ENCODE data around the gene VTCN1.
"Not testable (repeated sequence)": the region's sequence is repeated elsewhere in the genome, so short reads cannot be mapped to it uniquely, and the experiment has no call there.

Gene VTCN1

DNA sequence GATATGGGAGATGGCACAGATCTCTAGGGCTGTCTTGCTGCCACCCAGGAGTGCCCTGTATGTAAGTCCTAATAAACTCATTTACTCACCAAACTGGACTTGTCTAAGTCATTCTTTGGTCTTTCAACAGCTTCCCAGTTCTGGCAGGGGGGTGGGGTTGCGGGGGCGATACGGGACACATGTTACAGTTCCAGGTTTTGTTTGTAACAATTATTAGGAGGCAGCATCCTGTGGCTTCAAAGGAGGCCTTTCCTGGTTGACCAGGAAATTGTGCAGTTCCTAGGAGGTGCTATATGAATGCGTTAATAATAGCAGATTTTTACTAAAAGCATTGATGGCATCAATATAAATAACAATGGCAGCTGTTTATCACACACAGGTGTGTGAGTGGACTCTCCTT, 46.5 kb downstream of the VTCN1 start:
- H3K36me3 Mint-ChIP-seq (ENCODE audit: low read depth), result no peaks in the 10 kb centered on the region
- no peak overlapping the region for H3K4me3 Mint-ChIP-seq

DNA sequence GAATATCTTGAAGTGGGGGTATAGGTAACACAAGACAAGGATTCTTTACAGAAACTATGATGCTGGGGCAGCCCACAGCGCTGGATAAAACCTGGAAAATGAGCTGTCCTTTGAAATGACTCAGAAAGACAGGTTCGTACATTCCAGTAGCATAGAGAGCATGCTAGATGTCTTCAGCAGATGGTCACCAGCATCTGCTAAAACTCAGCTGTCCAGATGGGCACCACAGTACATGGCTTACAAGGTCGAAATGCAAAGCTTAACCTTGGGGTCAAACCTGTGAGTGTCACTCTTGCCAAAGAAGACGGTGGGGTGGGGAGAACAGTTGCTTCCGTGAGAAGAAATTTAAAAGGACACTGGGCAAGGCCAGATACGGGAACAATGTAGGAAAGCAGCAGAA, 47.9 kb downstream of the VTCN1 start:
- Mint-ChIP-seq H3K36me3 (ENCODE audit: low read depth) (no peaks in the 10 kb centered on the region), H3K4me1 (ENCODE audit: low read depth) (no peaks in the 10 kb centered on the region), H3K27me3 (peaks cover 22% of the 10 kb centered on the region), H3K27ac (no peak overlapping the region), H3K4me3 (no peak overlapping the region), H3K9me3 (no peaks in the 10 kb centered on the region)
- no peak for DNase-seq

More for the DNA sequence above, 46.5 kb downstream of the VTCN1 start:
- no peak for DNase-seq
- H3K4me1 Mint-ChIP-seq (ENCODE audit: low read depth), result no peaks in the 10 kb centered on the region
- H3K27me3 Mint-ChIP-seq, result peaks cover 19% of the 10 kb centered on the region
- H3K9me3 Mint-ChIP-seq, result no peaks in the 10 kb centered on the region
- no peak overlapping the region for H3K27ac Mint-ChIP-seq

DNA sequence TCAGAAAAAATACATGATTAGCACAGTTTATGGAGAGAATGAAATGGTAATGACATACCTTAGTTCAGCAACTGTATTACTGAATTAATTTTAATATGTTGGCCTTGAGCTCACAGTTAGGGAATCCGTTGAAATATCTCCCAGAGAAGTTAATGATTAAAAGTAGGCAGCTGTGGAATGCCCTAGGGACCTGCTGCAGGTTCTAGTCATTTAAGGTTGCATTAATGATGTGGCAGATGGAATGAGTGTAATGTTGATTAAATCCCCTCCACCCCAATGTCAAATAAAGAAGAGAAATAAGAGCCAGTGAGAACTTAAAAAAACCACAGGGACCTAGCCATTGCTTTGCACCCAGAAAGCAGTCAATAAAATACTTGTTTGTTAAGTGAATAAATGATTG, 48.8 kb downstream of the VTCN1 start:
- peaks cover 19% of the 10 kb centered on the region for H3K27me3 Mint-ChIP-seq
- H3K4me3 Mint-ChIP-seq, result no peak overlapping the region
- DNase-seq, result no peak
- H3K27ac Mint-ChIP-seq, result no peak overlapping the region
- no peaks in the 10 kb centered on the region for H3K36me3 Mint-ChIP-seq (ENCODE audit: low read depth)
- no peaks in the 10 kb centered on the region for H3K4me1 Mint-ChIP-seq (ENCODE audit: low read depth)
- H3K9me3 Mint-ChIP-seq, result no peaks in the 10 kb centered on the region

DNA sequence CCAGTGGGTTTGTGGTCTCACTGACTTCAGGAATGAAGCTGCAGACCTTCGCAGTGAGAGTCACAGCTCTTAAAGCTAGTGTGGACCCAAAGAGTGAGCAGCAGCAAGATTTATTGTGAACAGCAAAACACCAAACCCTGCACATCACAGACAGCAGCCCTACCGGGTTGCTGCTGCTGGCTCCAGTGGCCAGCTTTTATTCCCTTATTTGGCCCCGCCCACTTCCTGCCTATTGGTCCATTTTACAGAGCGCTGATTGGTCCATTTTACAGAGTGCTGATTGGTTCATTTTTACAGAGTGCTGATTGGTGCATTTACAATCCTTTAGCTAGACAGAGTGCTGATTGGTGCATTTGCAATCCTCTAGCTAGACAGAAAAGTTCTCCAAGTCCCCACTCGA, 59.4 kb downstream of the VTCN1 start:
- not testable (repeated sequence) for H3K4me1 Mint-ChIP-seq (ENCODE audit: low read depth); H3K36me3 Mint-ChIP-seq (ENCODE audit: low read depth); H3K9me3 Mint-ChIP-seq; H3K27ac Mint-ChIP-seq; H3K4me3 Mint-ChIP-seq; DNase-seq; H3K27me3 Mint-ChIP-seq

DNA sequence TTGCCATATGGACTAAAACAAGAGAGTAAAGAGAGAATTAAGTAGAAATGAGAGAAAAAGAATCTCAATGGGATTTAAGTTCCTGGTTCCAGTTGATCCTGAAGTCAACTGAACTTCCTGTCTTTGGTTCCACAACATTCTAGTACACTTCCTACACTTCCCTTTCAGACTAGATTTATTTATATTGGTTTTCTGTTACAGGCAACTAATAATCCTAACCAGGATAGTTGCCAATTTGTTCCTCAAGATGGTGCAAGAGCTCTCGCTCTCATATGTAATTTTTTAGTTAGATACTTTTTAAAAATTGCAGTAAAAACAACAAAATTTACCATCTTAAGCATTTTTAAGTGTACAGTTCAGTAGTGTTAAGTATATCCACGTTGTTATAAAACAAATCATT, 60.4 kb downstream of the VTCN1 start:
- no peaks in the 10 kb centered on the region for H3K36me3 Mint-ChIP-seq (ENCODE audit: low read depth)
- H3K27ac Mint-ChIP-seq, result no peak overlapping the region
- H3K4me1 Mint-ChIP-seq (ENCODE audit: low read depth), result no peaks in the 10 kb centered on the region
- no peaks in the 10 kb centered on the region for H3K9me3 Mint-ChIP-seq
- H3K27me3 Mint-ChIP-seq, result peaks cover 8% of the 10 kb centered on the region
- no peak overlapping the region for H3K4me3 Mint-ChIP-seq
- no peak for DNase-seq

DNA sequence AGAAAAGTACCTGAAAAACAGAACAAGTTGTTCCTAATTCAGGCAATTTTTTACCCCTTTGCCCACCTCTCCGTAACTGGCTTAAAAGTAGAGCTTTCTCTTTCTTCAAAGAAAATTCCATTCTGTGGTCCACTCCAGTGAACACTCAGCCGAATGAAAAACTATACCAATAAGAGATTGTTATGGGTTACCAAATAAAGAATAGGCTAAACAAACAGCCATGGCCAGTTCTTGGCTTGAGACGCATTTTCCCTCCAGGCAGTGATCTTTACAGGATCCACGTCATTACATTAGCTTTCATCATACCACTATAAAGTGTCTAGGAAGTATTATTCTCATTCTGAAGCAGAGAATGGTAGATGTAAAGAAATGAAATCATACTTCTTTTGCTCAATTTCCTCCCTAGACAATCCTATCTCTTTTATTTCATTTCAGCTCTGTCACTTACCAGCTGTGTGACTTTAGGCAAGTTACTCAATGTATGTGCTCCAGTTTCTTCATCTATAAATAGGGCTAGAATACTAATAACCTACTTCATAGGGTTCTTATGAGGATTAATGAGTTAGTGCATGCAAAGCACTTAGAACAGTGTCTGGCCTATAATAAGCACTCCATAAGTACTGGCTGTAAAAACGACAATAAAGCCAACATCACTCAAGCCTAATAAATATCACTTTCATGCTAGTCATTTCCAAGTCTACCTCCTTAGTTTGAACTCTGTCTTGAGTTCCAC, 62.7 kb downstream of the VTCN1 start:
- DNase-seq, result no peak
- H3K9me3 Mint-ChIP-seq, result no peaks in the 10 kb centered on the region
- H3K4me3 Mint-ChIP-seq, result no peak overlapping the region
- no peaks in the 10 kb centered on the region for H3K4me1 Mint-ChIP-seq (ENCODE audit: low read depth)
- no peak overlapping the region for H3K27ac Mint-ChIP-seq
- no peaks in the 10 kb centered on the region for H3K36me3 Mint-ChIP-seq (ENCODE audit: low read depth)
- H3K27me3 Mint-ChIP-seq, result peaks cover 12% of the 10 kb centered on the region

DNA sequence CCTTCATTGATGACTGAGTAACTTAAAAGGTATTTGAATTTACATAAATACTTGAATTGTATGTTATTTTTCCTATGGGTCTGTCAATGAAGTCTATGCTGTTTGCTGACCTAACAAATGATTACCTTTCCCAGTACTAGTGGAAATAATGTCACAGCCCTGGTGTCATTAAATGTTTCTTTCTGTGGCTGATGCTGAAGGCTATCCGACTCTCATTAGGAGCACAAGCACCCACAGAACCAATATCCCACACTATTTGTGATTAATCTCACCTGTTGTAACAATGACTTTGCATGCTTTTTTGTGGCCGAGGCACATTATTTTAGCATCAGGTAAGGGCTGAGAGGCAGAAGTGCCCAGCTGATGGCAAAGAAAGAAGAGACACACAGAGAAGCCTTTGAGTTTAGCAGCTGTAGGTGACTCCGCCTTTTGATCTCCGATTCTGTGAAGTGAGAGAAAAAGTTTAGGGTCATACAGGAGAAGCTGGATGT, 63.3 kb downstream of the VTCN1 start:
- DNase-seq, result no peak
- Mint-ChIP-seq H3K4me1 (ENCODE audit: low read depth) (no peaks in the 10 kb centered on the region), H3K9me3 (no peaks in the 10 kb centered on the region), H3K27me3 (peaks cover 12% of the 10 kb centered on the region), H3K27ac (no peak overlapping the region), H3K4me3 (no peak overlapping the region), H3K36me3 (ENCODE audit: low read depth) (no peaks in the 10 kb centered on the region)

DNA sequence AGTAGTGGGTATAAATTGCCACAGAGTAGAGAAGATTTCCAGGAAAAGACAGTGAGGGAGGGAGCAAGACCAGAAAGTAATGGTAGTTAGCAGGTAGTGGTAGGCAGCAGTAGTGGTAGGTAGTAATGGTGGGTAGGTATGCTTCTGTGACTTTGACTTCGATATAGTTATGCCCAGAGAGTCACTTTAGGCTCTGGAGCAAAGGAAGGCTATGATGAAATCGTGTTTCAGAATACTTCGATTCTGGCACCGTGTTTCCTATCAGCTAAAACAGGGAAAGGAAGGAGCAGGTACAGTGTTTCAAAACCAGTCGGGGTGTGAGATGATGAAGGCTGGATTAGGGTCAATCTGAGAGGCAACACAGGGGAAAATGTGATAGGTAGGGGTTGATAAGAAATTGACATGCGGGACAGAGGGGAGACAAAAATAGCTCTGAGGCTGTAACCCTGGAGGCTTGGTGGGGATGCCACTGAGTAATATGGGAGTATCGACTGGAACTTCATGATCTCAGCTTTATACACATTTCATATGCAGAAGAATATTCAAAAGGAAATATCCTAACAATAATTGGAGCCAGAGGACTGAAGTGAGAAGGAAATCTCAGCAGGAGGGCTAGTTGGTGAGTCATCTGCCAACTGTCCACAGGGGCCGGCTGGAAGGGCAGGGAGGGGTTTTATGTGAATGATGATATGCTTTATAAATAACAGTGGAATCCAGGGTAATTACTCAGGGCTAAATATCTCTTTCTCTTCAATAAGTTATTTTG, 64.0 kb downstream of the VTCN1 start:
- no peak overlapping the region for H3K27ac Mint-ChIP-seq
- peaks cover 12% of the 10 kb centered on the region for H3K27me3 Mint-ChIP-seq
- H3K4me3 Mint-ChIP-seq, result no peak overlapping the region
- DNase-seq, result no peak
- H3K4me1 Mint-ChIP-seq (ENCODE audit: low read depth), result no peaks in the 10 kb centered on the region
- no peaks in the 10 kb centered on the region for H3K36me3 Mint-ChIP-seq (ENCODE audit: low read depth)
- H3K9me3 Mint-ChIP-seq, result no peaks in the 10 kb centered on the region

DNA sequence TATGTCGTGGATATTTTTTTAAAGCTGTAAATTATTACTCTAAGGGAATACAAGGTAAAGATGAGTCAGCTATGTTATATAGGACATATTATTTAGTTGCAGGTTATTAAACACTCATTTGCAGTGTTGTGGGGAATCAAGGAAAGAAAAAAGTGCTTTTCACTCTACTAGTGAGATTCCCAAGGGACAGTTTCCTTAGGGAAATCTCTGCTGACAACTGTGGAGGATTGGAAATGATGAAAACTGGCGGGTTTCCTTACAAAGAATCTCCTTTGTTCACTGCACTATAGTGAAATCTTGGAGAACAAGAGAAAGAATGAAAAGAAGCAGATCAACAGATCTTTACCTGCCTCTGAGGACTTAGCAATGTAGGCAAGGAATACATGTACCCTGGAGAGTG, 64.7 kb downstream of the VTCN1 start:
- no peak for DNase-seq
- H3K27me3 Mint-ChIP-seq, result peaks cover 12% of the 10 kb centered on the region
- H3K36me3 Mint-ChIP-seq (ENCODE audit: low read depth), result no peaks in the 10 kb centered on the region
- no peaks in the 10 kb centered on the region for H3K4me1 Mint-ChIP-seq (ENCODE audit: low read depth)
- H3K9me3 Mint-ChIP-seq, result no peaks in the 10 kb centered on the region
- H3K27ac Mint-ChIP-seq, result no peak overlapping the region
- H3K4me3 Mint-ChIP-seq, result no peak overlapping the region

DNA sequence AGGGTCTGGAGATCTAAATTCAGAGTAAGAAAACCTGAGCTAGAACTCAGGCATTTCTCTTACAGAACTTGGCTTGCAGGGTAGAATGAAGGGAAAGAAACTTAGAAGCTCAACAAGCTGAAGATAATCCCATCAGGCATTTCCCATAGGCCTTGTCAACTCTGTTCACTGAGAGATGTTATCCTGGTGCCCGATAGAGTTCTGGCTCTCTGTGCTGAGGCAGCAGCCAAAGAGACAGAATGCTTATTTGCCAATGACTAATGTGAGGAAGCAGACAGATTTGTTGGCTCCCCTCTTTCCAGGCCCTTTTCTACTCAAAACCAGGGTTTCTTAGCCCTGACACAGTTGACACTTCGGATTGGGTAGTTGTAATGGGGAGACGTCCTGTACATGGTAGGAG, 66.9 kb downstream of the VTCN1 start:
- Mint-ChIP-seq H3K4me1 (ENCODE audit: low read depth) (no peaks in the 10 kb centered on the region), H3K4me3 (no peak overlapping the region), H3K36me3 (ENCODE audit: low read depth) (no peaks in the 10 kb centered on the region), H3K27ac (no peak overlapping the region), H3K9me3 (no peaks in the 10 kb centered on the region), H3K27me3 (peaks cover 12% of the 10 kb centered on the region)
- DNase-seq, result no peak

DNA sequence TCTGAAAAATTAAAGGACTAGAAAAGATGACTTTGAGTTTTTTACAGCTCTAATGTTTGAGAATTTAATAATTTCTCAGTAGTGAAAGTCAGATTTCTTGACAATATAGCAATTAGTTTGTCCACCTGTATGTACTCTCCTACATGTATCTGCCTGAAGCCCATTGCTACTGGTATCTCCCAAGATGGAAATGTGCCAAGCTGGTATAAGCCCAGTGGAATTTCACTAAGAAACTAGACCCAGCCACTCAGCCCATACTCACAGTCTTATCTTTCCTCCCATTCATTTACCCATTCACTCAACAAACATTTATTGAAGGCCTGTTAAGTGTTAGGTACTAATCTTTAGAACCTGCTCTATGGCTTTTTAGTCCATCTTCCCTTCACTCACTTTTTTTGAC, 67.6 kb downstream of the VTCN1 start:
- H3K36me3 Mint-ChIP-seq (ENCODE audit: low read depth), result no peaks in the 10 kb centered on the region
- DNase-seq, result no peak
- H3K27ac Mint-ChIP-seq, result no peak overlapping the region
- no peak overlapping the region for H3K4me3 Mint-ChIP-seq
- H3K4me1 Mint-ChIP-seq (ENCODE audit: low read depth), result no peaks in the 10 kb centered on the region
- no peaks in the 10 kb centered on the region for H3K9me3 Mint-ChIP-seq
- H3K27me3 Mint-ChIP-seq, result peaks cover 12% of the 10 kb centered on the region

DNA sequence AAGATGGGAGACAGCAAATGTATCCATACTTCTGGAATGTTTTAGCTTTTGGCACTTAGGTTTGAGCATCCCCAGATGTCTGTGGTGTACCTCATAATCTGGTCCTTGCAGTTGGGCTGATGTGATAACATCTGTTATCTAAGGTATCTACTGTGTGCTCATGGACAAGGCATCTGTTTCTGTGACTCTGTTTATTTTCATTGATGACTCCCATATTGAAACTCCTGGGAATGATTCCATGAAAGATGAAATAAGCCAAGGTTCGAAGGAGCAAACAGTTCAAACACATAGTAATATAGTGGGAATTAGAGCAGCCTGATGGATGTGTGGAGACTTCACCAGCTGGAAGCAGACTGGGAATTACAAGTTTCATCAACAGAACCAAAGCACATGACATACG, 68.5 kb downstream of the VTCN1 start:
- no peak for DNase-seq
- H3K27me3 Mint-ChIP-seq, result peaks cover 12% of the 10 kb centered on the region
- no peaks in the 10 kb centered on the region for H3K36me3 Mint-ChIP-seq (ENCODE audit: low read depth)
- H3K4me1 Mint-ChIP-seq (ENCODE audit: low read depth), result no peaks in the 10 kb centered on the region
- H3K27ac Mint-ChIP-seq, result no peak overlapping the region
- no peaks in the 10 kb centered on the region for H3K9me3 Mint-ChIP-seq
- H3K4me3 Mint-ChIP-seq, result no peak overlapping the region

DNA sequence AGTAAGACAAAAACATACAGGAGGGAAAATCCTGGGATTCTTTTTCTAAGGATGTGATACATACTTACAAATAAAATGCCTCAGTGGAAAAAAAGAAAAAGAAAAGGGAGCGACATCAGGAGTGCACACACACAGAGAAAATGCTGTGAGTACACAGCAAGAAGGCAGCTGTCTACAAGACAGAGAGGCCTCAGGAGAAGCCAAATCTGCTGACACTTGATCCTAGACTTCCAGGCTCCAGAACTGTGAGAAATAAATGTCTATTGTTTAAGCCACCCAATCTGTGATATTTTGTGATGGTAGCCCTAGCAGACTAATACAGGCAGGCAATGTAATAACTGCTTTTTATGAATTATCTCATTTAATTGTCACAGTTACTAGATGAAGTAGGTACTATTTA, 72.2 kb downstream of the VTCN1 start:
- Mint-ChIP-seq H3K4me1 (ENCODE audit: low read depth) (no peaks in the 10 kb centered on the region), H3K27ac (no peak overlapping the region), H3K27me3 (peaks cover 6% of the 10 kb centered on the region), H3K36me3 (ENCODE audit: low read depth) (no peaks in the 10 kb centered on the region), H3K9me3 (no peaks in the 10 kb centered on the region), H3K4me3 (no peak overlapping the region)
- no peak for DNase-seq

DNA sequence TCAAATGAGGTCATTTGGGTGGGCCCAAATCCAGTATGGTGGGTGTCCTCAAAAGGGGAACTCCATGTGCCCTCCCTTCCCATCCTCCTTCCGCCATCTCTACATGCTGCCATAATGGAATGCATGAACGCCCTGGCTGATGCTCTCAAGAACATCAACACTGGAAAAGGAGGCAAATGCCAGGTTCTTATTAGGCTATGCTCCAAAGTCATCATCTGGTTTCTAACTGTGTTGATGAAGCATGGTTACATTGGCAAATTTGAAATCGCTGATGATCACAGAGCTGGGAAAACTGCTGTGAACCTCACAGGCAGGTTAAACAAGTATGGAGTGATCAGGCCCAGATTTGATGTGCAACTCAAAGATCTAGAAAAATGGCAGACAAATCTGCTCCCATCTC, 72.6 kb downstream of the VTCN1 start:
- peaks cover 6% of the 10 kb centered on the region for H3K27me3 Mint-ChIP-seq
- no peak overlapping the region for H3K4me3 Mint-ChIP-seq
- no peaks in the 10 kb centered on the region for H3K4me1 Mint-ChIP-seq (ENCODE audit: low read depth)
- DNase-seq, result no peak
- H3K36me3 Mint-ChIP-seq (ENCODE audit: low read depth), result no peaks in the 10 kb centered on the region
- H3K9me3 Mint-ChIP-seq, result no peaks in the 10 kb centered on the region
- no peak overlapping the region for H3K27ac Mint-ChIP-seq

DNA sequence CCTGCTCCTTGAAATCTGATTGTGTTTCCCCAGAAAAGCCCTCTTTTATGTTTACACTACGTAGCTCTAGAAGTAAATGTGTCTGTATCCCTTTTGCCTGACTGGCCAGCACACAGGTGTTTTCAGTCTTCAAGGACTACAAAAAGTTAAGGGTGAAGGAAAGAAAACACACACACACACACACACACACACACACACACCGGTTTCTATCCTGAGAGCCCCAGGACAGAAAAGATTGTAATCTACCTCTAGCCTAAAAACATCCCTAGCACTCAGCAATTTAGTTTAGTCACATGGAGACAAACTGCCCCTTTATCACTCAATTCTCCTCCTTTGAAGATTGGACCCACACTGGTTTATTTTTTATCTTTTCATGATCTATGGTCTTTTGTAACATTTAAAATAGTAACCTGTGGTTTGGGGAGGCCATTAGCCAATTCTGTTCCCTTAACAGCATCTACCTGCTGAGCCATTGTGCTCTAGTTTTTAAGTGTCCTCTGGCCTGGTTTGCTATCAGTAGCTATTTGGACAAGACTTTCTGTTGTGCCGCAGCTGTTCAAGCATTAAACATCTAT, 73.4 kb downstream of the VTCN1 start:
- peaks cover 6% of the 10 kb centered on the region for H3K27me3 Mint-ChIP-seq
- H3K36me3 Mint-ChIP-seq (ENCODE audit: low read depth), result no peaks in the 10 kb centered on the region
- no peak overlapping the region for H3K27ac Mint-ChIP-seq
- no peaks in the 10 kb centered on the region for H3K9me3 Mint-ChIP-seq
- no peak for DNase-seq
- no peaks in the 10 kb centered on the region for H3K4me1 Mint-ChIP-seq (ENCODE audit: low read depth)
- H3K4me3 Mint-ChIP-seq, result no peak overlapping the region

Data from activated T-cell treated with anti-CD3 and anti-CD28 coated beads, Interleukin-2, amount 50 U/mL, for 24 hours (primary cell).